ENCODE results near the gene LRIT1. TPM values are rescaled to one million over a fixed set of nuclear protein-coding genes. Genes with fewer than 3 reads are reported as not detected.

The LRIT1 gene
- polyA plus RNA-seq, 1 of the 3 experiments (the other 2 are of a cell fraction) = not detected

- Histone ChIP-seq H4K20me1 (ENCODE audit: insufficient read depth) (no peaks in the 10 kb centered on the region), H3K4me3 (ENCODE audit: low read depth in 2 of 2, low read length in 1 of 2) (no peak overlapping the region), H3K36me3 (replicated peaks in 1 of 2; ENCODE audit: control insufficient read depth in 1 of 2, insufficient read depth in 2 of 2, low read length in 1 of 2) (no peaks in the 10 kb centered on the region), H3K9me3 (no peaks in the 10 kb centered on the region), H3K27me3 (ENCODE audit: insufficient read depth) (no peaks in the 10 kb centered on the region), H3K27ac (ENCODE audit: low read depth in 2 of 2, low read length in 1 of 2) (no peak overlapping the region), H2AFZ (ENCODE audit: low read depth) (no peak overlapping the region), H3K9me2 (no peaks in the 10 kb centered on the region), H3K4me1 (ENCODE audit: control insufficient read depth in 1 of 2, insufficient read depth in 2 of 2, low read depth in 1 of 2, low read length in 1 of 2) (peaks cover 0 to 11% of the 10 kb centered on the region in 2 experiments; a peak in 1 of 4 replicates), H3F3A (replicated peaks; ENCODE audit: insufficient read depth) (no peaks in the 10 kb centered on the region), H3K9ac (no peak overlapping the region), H3K4me2 (no peak overlapping the region), H3K79me2 (ENCODE audit: insufficient read depth) (no peaks in the 10 kb centered on the region)
- TF ChIP-seq TCF12 (IDR thresholded peaks at IDR 0.05) (no peak), JUND (IDR thresholded peaks at IDR 0.05) (no peak), USF1 (IDR thresholded peaks at IDR 0.05; ENCODE audit: borderline replicate concordance, low read depth) (no peak), TAF1 (IDR thresholded peaks at IDR 0.05; ENCODE audit: borderline replicate concordance, low read depth, low read length) (no peak), PBX3 (IDR thresholded peaks at IDR 0.05) (no peak), SIN3A (IDR thresholded peaks at IDR 0.05; ENCODE audit: borderline replicate concordance, low read depth, low read length) (no peak)
- WGBS (ENCODE audit: low lambda C conversion rate) = 52% methylated on average over 5 of the region's 5 CpGs
- ChIA-PET POLR2A (no interaction called here), CTCF (interaction anchor here (0.5 to 11.2 kb wide), 18 partner anchors 9 to 450 kb away, joined by 3 to 201 read pairs (median 4); no protein-coding TSS in a partner anchor)
- no peak for DNase-seq
Observed at GRCh38 chr10:84263716-84264115, 22.4 kb upstream of the LRIT1 start.

GRCh38 chr10:84262190-84262956, 21.0 kb upstream of the LRIT1 start:
- WGBS (ENCODE audit: low lambda C conversion rate) = 65% methylated on average over 13 of the region's 13 CpGs
- Histone ChIP-seq H3K27me3 (ENCODE audit: insufficient read depth) (no peaks in the 10 kb centered on the region), H3F3A (replicated peaks; ENCODE audit: insufficient read depth) (no peaks in the 10 kb centered on the region), H2AFZ (ENCODE audit: low read depth) (no peak overlapping the region), H3K4me1 (ENCODE audit: control insufficient read depth in 1 of 2, insufficient read depth in 2 of 2, low read depth in 1 of 2, low read length in 1 of 2) (peaks cover 0 to 15% of the 10 kb centered on the region in 2 experiments; a peak in 1 of 4 replicates), H3K9ac (no peak overlapping the region), H3K4me2 (no peak overlapping the region), H3K36me3 (replicated peaks in 1 of 2; ENCODE audit: control insufficient read depth in 1 of 2, insufficient read depth in 2 of 2, low read length in 1 of 2) (no peaks in the 10 kb centered on the region), H3K79me2 (ENCODE audit: insufficient read depth) (no peaks in the 10 kb centered on the region), H3K27ac (ENCODE audit: low read depth in 2 of 2, low read length in 1 of 2) (no peak overlapping the region), H4K20me1 (ENCODE audit: insufficient read depth) (no peaks in the 10 kb centered on the region), H3K9me3 (no peaks in the 10 kb centered on the region), H3K9me2 (no peaks in the 10 kb centered on the region), H3K4me3 (ENCODE audit: low read depth in 2 of 2, low read length in 1 of 2) (no peak overlapping the region)
- ChIA-PET POLR2A (no interaction called here), CTCF (interaction anchor here (1.0 to 11.2 kb wide), 3 partner anchors 16 to 277 kb away, joined by 3 to 201 read pairs (median 5); no protein-coding TSS in a partner anchor)
- DNase-seq = no peak
- no peak for TF ChIP-seq POLR2AphosphoS5 (IDR thresholded peaks at IDR 0.05; ENCODE audit: low read depth, low read length)
- no peak for TF ChIP-seq CHD2 (IDR thresholded peaks at IDR 0.05; ENCODE audit: low read length, partially characterized antibody)
- TF ChIP-seq TAF1 (IDR thresholded peaks at IDR 0.05; ENCODE audit: borderline replicate concordance, low read depth, low read length) = no peak
- TF ChIP-seq REST (IDR thresholded peaks at IDR 0.05; ENCODE audit: low read depth, low read length) = no peak
- no peak for TF ChIP-seq FOXM1 (IDR thresholded peaks at IDR 0.05; ENCODE audit: low read depth)
- TF ChIP-seq EP300 (IDR thresholded peaks at IDR 0.05; ENCODE audit: borderline replicate concordance in 1 of 2, low read depth in 1 of 2, low read length in 1 of 2) = no peak
- no peak for TF ChIP-seq GABPA (IDR thresholded peaks at IDR 0.05; ENCODE audit: low read depth)
- TF ChIP-seq USF2 (IDR thresholded peaks at IDR 0.05; ENCODE audit: borderline replicate concordance, low read depth, low read length) = no peak
- no peak for TF ChIP-seq RCOR1 (IDR thresholded peaks at IDR 0.05; ENCODE audit: low read length)
- TF ChIP-seq MEF2A (IDR thresholded peaks at IDR 0.05; ENCODE audit: borderline replicate concordance, low read depth) = no peak
- TF ChIP-seq PBX3 (IDR thresholded peaks at IDR 0.05) = no peak
- no peak for TF ChIP-seq RAD21 (IDR thresholded peaks at IDR 0.05; ENCODE audit: low read length)
- TF ChIP-seq EZH2phosphoT487 (IDR thresholded peaks at IDR 0.05; ENCODE audit: borderline replicate concordance, low read depth) = no peak
